ENCODE results near the gene CTNNB1.

DNA sequence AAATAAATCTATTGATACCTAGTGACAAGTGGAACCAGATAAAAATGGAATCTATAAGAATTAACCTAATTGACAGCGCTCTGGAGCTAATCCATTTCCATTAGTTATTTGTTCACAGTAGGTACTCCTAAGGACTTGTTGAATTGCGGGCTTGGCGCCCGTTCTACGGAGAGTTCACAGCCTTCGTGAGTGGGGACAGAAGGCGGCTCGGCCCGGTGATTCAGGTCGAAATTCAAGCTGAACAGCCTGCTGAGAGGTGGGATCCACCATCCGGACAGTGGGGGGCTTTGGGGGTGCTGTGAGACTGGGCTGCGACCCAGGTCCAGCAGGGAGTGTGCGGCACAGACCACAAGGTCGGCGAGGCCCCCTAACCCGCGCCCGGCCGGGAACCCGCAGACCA lies 779 bp upstream of the CTNNB1 start:
- TF ChIP-seq, protein P1, sequence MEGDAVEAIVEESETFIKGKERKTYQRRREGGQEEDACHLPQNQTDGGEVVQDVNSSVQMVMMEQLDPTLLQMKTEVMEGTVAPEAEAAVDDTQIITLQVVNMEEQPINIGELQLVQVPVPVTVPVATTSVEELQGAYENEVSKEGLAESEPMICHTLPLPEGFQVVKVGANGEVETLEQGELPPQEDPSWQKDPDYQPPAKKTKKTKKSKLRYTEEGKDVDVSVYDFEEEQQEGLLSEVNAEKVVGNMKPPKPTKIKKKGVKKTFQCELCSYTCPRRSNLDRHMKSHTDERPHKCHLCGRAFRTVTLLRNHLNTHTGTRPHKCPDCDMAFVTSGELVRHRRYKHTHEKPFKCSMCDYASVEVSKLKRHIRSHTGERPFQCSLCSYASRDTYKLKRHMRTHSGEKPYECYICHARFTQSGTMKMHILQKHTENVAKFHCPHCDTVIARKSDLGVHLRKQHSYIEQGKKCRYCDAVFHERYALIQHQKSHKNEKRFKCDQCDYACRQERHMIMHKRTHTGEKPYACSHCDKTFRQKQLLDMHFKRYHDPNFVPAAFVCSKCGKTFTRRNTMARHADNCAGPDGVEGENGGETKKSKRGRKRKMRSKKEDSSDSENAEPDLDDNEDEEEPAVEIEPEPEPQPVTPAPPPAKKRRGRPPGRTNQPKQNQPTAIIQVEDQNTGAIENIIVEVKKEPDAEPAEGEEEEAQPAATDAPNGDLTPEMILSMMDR (IDR thresholded peaks at IDR 0.05; ENCODE audit: control extremely low read depth in 1 of 3, insufficient read depth in 1 of 3, low read depth in 1 of 3, low read length in 3 of 3), result no peak
- no peak for TF ChIP-seq BRCA1 (IDR thresholded peaks at IDR 0.05; ENCODE audit: low read depth, low read length)
- no peak for TF ChIP-seq POLR2A (IDR thresholded peaks at IDR 0.05; ENCODE audit: control extremely low read depth in 1 of 2, low read depth in 2 of 2, low read length in 2 of 2)
- no peak for TF ChIP-seq EZH2 (IDR thresholded peaks at IDR 0.05; ENCODE audit: low read depth, low read length, severe bottlenecking)
- TF ChIP-seq JUN (IDR thresholded peaks at IDR 0.05; ENCODE audit: low read depth, low read length), result no peak
- TF ChIP-seq MAFK (IDR thresholded peaks at IDR 0.05; ENCODE audit: low read depth, low read length), result no peak
- TF ChIP-seq FOSL1 (IDR thresholded peaks at IDR 0.05; ENCODE audit: insufficient read depth, low read depth, low read length), result no peak
- TF ChIP-seq RNF2 (IDR thresholded peaks at IDR 0.05; ENCODE audit: borderline replicate concordance, low read depth, low read length, missing control alignments, poor library complexity, severe bottlenecking), result no peak
- TF ChIP-seq YY1 (IDR thresholded peaks at IDR 0.05; ENCODE audit: low read depth, low read length), result no peak
- TF ChIP-seq SAP30 (IDR thresholded peaks at IDR 0.05; ENCODE audit: insufficient read depth, insufficient replicate concordance, low read length), result no peak
- TF ChIP-seq EGR1 (IDR thresholded peaks at IDR 0.05; ENCODE audit: borderline replicate concordance, low read depth, low read length), result no peak
- TF ChIP-seq TAF1 (IDR thresholded peaks at IDR 0.05; ENCODE audit: low read depth, low read length), result no peak

All from H1 (cell line).